ENCODE data around the gene ZDHHC14.

The ZDHHC14 gene

DNA sequence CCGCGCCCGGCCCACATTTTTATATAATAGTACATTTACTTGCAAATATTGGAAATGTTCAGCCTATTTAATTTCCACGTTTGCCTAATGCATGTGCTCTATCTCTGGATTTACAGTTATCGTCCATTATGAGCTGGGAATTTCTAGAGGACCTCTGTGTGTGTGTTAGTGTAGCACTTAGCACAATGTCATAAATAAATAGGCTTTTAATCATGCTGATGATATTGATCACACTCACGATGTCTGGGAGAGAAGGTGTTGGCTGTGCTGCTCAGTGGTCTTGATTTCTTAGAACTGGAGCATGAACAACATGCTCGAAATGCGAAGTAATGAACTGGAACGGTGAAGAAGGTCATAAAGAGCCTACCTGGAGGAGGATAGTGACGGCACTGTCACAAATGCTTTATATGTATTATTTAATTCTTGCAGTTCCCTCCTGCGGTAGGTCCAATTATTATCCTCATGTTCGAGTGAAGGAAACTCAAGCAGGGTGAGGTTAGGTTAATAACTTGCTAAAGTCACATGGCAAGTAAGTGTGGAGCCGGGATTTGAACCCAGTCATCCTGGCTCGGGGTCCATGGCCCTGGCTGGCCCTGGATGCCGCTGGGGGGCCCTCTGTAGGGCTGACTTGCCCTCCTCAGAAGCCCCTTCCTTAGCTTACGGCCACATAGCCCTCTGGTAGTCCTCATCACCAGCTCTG, 130.8 kb downstream of the ZDHHC14 start:
- no peak for TF ChIP-seq CTCF (conservative IDR thresholded peaks at IDR 0.05; ENCODE audit: low read depth, low read length)
- H3K9ac ChIP-seq = no peak overlapping the region

GRCh38 chr6:157512382-157512682, 131.3 kb downstream of the ZDHHC14 start:
- Histone ChIP-seq H3K9ac (no peak overlapping the region), H3K27me3 (ENCODE audit: insufficient read depth, low read depth) (no peaks in the 10 kb centered on the region), H4K20me1 (ENCODE audit: insufficient read depth) (no peaks in the 10 kb centered on the region), H3K79me2 (ENCODE audit: insufficient read depth, low read depth) (no peaks in the 10 kb centered on the region), H3K4me3 (IDR thresholded peaks at IDR 0.05; ENCODE audit: insufficient read depth, low read depth, low read length) (no peak overlapping the region), H3K4me1 (ENCODE audit: low read depth, poor library complexity, severe bottlenecking) (no peaks in the 10 kb centered on the region), H2AFZ (ENCODE audit: low read depth) (no peak overlapping the region), H3K4me2 (no peak overlapping the region), H3K27ac (no peak overlapping the region), H3K36me3 (ENCODE audit: insufficient read depth) (no peaks in the 10 kb centered on the region)
- no peak for TF ChIP-seq CTCF (conservative IDR thresholded peaks at IDR 0.05; ENCODE audit: low read depth, low read length)

More for the DNA sequence above, 130.8 kb downstream of the ZDHHC14 start:
- Histone ChIP-seq H3K4me2 (no peak overlapping the region), H2AFZ (ENCODE audit: low read depth) (no peak overlapping the region), H3K4me3 (IDR thresholded peaks at IDR 0.05; ENCODE audit: insufficient read depth, low read depth, low read length) (no peak overlapping the region), H3K36me3 (ENCODE audit: insufficient read depth) (no peaks in the 10 kb centered on the region), H3K27ac (no peak overlapping the region), H3K27me3 (ENCODE audit: insufficient read depth, low read depth) (no peaks in the 10 kb centered on the region), H4K20me1 (ENCODE audit: insufficient read depth) (no peaks in the 10 kb centered on the region), H3K4me1 (ENCODE audit: low read depth, poor library complexity, severe bottlenecking) (no peaks in the 10 kb centered on the region), H3K79me2 (ENCODE audit: insufficient read depth, low read depth) (no peaks in the 10 kb centered on the region)

GRCh38 chr6:157513004-157513603, 132.1 kb downstream of the ZDHHC14 start:
- Histone ChIP-seq H2AFZ (ENCODE audit: low read depth) (no peak overlapping the region), H4K20me1 (ENCODE audit: insufficient read depth) (no peaks in the 10 kb centered on the region), H3K27me3 (ENCODE audit: insufficient read depth, low read depth) (no peaks in the 10 kb centered on the region), H3K36me3 (ENCODE audit: insufficient read depth) (no peaks in the 10 kb centered on the region), H3K4me1 (ENCODE audit: low read depth, poor library complexity, severe bottlenecking) (no peaks in the 10 kb centered on the region), H3K4me3 (IDR thresholded peaks at IDR 0.05; ENCODE audit: insufficient read depth, low read depth, low read length) (no peak overlapping the region), H3K27ac (no peak overlapping the region), H3K4me2 (no peak overlapping the region), H3K79me2 (ENCODE audit: insufficient read depth, low read depth) (no peaks in the 10 kb centered on the region), H3K9ac (no peak overlapping the region)
- no peak for TF ChIP-seq CTCF (conservative IDR thresholded peaks at IDR 0.05; ENCODE audit: low read depth, low read length)

DNA sequence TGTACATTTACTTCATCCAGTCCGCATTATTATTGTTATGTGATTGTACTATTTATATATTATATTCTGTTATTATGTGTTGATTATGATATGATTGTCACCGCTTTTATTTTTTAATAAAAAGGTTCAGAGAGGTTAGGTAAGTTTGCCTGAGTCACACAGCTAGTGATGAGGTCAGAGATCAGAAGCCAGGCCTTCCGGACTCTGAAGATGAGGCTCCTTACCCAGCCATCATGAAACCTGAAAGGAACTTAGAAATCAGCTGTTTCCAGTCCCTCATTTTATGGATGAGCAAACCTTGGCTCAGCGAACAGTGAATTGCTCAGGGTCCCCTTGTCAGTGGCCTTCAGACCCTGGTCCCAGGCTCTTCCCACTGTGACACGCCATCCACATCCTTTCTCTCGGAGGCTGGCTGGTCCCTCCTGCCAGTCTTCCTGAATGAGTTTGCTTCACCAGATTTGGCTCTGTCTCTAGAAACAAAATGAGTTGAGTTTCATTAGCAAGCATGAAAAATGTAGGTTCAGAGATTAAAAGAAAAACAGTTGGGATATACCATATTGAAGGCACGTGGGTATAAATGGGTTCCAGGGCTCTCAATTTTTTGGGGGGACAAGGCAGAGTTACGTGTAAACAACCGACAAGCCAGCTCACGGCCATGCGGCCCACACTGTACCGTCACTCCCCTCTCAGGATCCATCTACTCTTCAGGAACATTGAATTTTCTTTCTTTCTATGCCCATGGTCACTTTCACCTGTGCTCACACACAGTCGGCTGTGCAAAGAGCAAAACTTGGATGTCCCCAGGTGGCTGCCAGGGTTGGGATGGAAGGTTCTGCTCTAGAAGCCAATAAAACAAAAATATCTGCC, 132.9 kb downstream of the ZDHHC14 start:
- H3K4me1 ChIP-seq (ENCODE audit: low read depth, poor library complexity, severe bottlenecking) = no peaks in the 10 kb centered on the region
- H3K27me3 ChIP-seq (ENCODE audit: insufficient read depth, low read depth) = no peaks in the 10 kb centered on the region
- TF ChIP-seq CTCF (conservative IDR thresholded peaks at IDR 0.05; ENCODE audit: low read depth, low read length) = no peak
- H3K27ac ChIP-seq = no peak overlapping the region
- no peak overlapping the region for H2AFZ ChIP-seq (ENCODE audit: low read depth)
- no peaks in the 10 kb centered on the region for H4K20me1 ChIP-seq (ENCODE audit: insufficient read depth)
- no peaks in the 10 kb centered on the region for H3K36me3 ChIP-seq (ENCODE audit: insufficient read depth)
- no peak overlapping the region for H3K9ac ChIP-seq
- no peak overlapping the region for H3K4me3 ChIP-seq (IDR thresholded peaks at IDR 0.05; ENCODE audit: insufficient read depth, low read depth, low read length)
- H3K4me2 ChIP-seq = no peak overlapping the region
- H3K79me2 ChIP-seq (ENCODE audit: insufficient read depth, low read depth) = no peaks in the 10 kb centered on the region
